KMS-11 (cell line): ENCODE data around the gene FAM216A.

Source experiments
- H2AFZ ChIP-seq: fragments of 200-600 bp; sonication (generic); 2 replicates; pipeline ENCODE4 v1.6.1; 2016; ENCODE audit warnings: antibody characterized with exemption, mixed run types, low read depth
- H3K27ac ChIP-seq: fragments of 200-600 bp; sonication (generic); 2 replicates; pipeline ENCODE4 v1.6.1; 2016; ENCODE audit warnings: mild to moderate bottlenecking, mixed run types
- H3K27me3 ChIP-seq: fragments of 200-600 bp; sonication (generic); 2 replicates; pipeline ENCODE4 v1.6.1; 2017; ENCODE audit warnings: mild to moderate bottlenecking, low read depth, mixed run types, moderate library complexity; ENCODE audit not compliant: insufficient read depth
- H3K36me3 ChIP-seq: fragments of 200-600 bp; sonication (generic); 2 replicates; pipeline ENCODE4 v1.6.1; 2017; ENCODE audit warnings: mild to moderate bottlenecking, mixed run types; ENCODE audit not compliant: insufficient read depth
- H3K4me1 ChIP-seq: fragments of 200-600 bp; sonication (generic); 2 replicates; pipeline ENCODE4 v1.6.1; 2016; ENCODE audit warnings: mild to moderate bottlenecking, low read depth, mixed run types; ENCODE audit not compliant: poor library complexity, severe bottlenecking
- H3K4me2 ChIP-seq: fragments of 200-600 bp; sonication (generic); 2 replicates; pipeline ENCODE4 v1.7.0; 2016; ENCODE audit warnings: mild to moderate bottlenecking, mixed run types
- H3K4me3 ChIP-seq: fragments of 200-600 bp; sonication (generic); IDR thresholded peaks from 2 replicates; pipeline ENCODE4 v1.6.1; 2017; ENCODE audit warnings: low read depth, low read length, mixed read lengths; ENCODE audit not compliant: insufficient read depth
- H3K79me2 ChIP-seq: fragments of 200-600 bp; sonication (generic); 2 replicates; pipeline ENCODE4 v1.6.1; 2016; ENCODE audit warnings: low read depth, mixed run types; ENCODE audit not compliant: insufficient read depth
- H3K9ac ChIP-seq: fragments of 200-600 bp; sonication (generic); 2 replicates; pipeline ENCODE4 v1.6.1; 2016; ENCODE audit warnings: mild to moderate bottlenecking, mixed run types
- H4K20me1 ChIP-seq: fragments of 200-600 bp; sonication (generic); 2 replicates; pipeline ENCODE4 v1.6.1; 2016; ENCODE audit warnings: mild to moderate bottlenecking, mixed run types; ENCODE audit not compliant: insufficient read depth
- TF ChIP-seq, protein P1 (sequence below): fragments of 200-600 bp; sonication (generic); conservative IDR thresholded peaks from 2 replicates; pipeline ENCODE4 v1.6.1; 2017; ENCODE audit warnings: low read depth, mild to moderate bottlenecking, antibody characterized with exemption, low read length, moderate library complexity, mixed read lengths

The FAM216A gene

GRCh38 chr12:110467847-110468213 is 815 bp upstream of the FAM216A start:
- H3K27ac ChIP-seq: no peak overlapping the region; the same call in 1 of the 2 replicates
- TF ChIP-seq, protein P1, sequence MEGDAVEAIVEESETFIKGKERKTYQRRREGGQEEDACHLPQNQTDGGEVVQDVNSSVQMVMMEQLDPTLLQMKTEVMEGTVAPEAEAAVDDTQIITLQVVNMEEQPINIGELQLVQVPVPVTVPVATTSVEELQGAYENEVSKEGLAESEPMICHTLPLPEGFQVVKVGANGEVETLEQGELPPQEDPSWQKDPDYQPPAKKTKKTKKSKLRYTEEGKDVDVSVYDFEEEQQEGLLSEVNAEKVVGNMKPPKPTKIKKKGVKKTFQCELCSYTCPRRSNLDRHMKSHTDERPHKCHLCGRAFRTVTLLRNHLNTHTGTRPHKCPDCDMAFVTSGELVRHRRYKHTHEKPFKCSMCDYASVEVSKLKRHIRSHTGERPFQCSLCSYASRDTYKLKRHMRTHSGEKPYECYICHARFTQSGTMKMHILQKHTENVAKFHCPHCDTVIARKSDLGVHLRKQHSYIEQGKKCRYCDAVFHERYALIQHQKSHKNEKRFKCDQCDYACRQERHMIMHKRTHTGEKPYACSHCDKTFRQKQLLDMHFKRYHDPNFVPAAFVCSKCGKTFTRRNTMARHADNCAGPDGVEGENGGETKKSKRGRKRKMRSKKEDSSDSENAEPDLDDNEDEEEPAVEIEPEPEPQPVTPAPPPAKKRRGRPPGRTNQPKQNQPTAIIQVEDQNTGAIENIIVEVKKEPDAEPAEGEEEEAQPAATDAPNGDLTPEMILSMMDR: no peak

DNA sequence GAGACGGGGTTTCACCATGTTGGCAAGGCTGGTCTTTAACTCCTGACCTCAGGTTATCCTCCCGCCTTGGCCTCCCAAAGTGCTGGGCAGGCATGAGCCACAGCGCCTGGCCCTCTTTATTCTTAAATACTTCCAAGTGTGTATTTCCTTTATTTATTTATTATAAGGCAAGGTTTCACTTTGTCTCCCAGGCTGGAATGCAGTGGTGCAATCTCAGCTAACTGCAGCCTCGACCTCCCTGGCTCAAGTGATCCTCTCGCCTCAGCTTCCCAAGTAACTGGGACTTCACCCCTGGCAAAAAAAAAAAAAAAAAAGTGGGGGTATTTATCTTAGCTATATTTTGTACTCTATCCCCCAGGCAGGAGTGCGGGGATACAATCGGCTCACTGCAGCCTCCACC is 6.8 kb downstream of the FAM216A start:
- Histone ChIP-seq H4K20me1 (no peaks in the 10 kb centered on the region), H3K27me3 (no peaks in the 10 kb centered on the region), H3K36me3 (no peaks in the 10 kb centered on the region), H3K4me1 (no peaks in the 10 kb centered on the region), H3K9ac (no peak overlapping the region), H3K79me2 (peaks cover 3% of the 10 kb centered on the region; the same call in 1 of the 2 replicates), H3K4me3 (no peak overlapping the region), H3K4me2 (no peak overlapping the region), H3K27ac (no peak overlapping the region), H2AFZ (no peak overlapping the region)
- TF ChIP-seq, protein P1: no peak

More at GRCh38 chr12:110467847-110468213, 815 bp upstream of the FAM216A start:
- Histone ChIP-seq H3K9ac (peak overlapping the region; percentile 99; the same call in 1 of the 2 replicates), H3K4me3 (no peak overlapping the region), H3K36me3 (no peaks in the 10 kb centered on the region), H2AFZ (peak overlapping the region; percentile 51; the same call in 1 of the 2 replicates), H3K4me2 (peak overlapping the region; percentile 77), H4K20me1 (no peaks in the 10 kb centered on the region), H3K79me2 (peaks cover 24% of the 10 kb centered on the region; the same call in 1 of the 2 replicates), H3K27me3 (no peaks in the 10 kb centered on the region), H3K4me1 (peaks cover 8% of the 10 kb centered on the region)

GRCh38 chr12:110498984-110499706 is 30.5 kb downstream of the FAM216A start:
- H3K36me3 ChIP-seq: no peaks in the 10 kb centered on the region
- H2AFZ ChIP-seq: no peak overlapping the region
- H3K9ac ChIP-seq: no peak overlapping the region
- peaks cover 25% of the 10 kb centered on the region; the same call in 1 of the 2 replicates for H3K79me2 ChIP-seq
- no peak overlapping the region for H3K4me3 ChIP-seq
- no peaks in the 10 kb centered on the region for H4K20me1 ChIP-seq
- no peak overlapping the region for H3K27ac ChIP-seq
- H3K27me3 ChIP-seq: no peaks in the 10 kb centered on the region
- no peak overlapping the region for H3K4me2 ChIP-seq
- H3K4me1 ChIP-seq: peaks cover 19% of the 10 kb centered on the region
- TF ChIP-seq, protein P1: no peak

GRCh38 chr12:110501399-110501751 is 32.7 kb downstream of the FAM216A start:
- Histone ChIP-seq H2AFZ (peak overlapping the region; percentile 45), H3K79me2 (peaks cover 25% of the 10 kb centered on the region; the same call in 1 of the 2 replicates), H3K27me3 (no peaks in the 10 kb centered on the region), H3K4me1 (peaks cover 19% of the 10 kb centered on the region), H3K9ac (peak overlapping the region; percentile 69; the same call in 1 of the 2 replicates), H3K27ac (peak overlapping the region; percentile 57), H3K4me2 (peak overlapping the region; percentile 48; the same call in 1 of the 2 replicates), H3K36me3 (no peaks in the 10 kb centered on the region), H4K20me1 (no peaks in the 10 kb centered on the region), H3K4me3 (no peak overlapping the region)
- TF ChIP-seq, protein P1: no peak
